Activated CD8-positive, alpha-beta memory T cell treated with anti-CD3 and anti-CD28 coated beads for 4 hours (primary cell): ENCODE data around the gene CLCN6.
"Not testable (repeated sequence)": the region's sequence is repeated elsewhere in the genome, so short reads cannot be mapped to it uniquely, and the experiment has no call there.

Experiments used
- DNase-seq, 2 donors: peaks; one replicate each; pipeline ENCODE4 v3.0.0-alpha.2; 2020; ENCODE audit warnings: low read depth in 2 of 2

Gene CLCN6

GRCh38 chr1:11794446-11795237 is 11.3 kb upstream of the CLCN6 start:
- DNase-seq, result no peak

- DNase-seq, result no peak
Measured at GRCh38 chr1:11795238-11795890, 10.6 kb upstream of the CLCN6 start.

GRCh38 chr1:11796036-11796828 is 9.8 kb upstream of the CLCN6 start:
- no peak for DNase-seq

GRCh38 chr1:11797525-11798216 is 8.3 kb upstream of the CLCN6 start:
- DNase-seq, result no peak

- no peak for DNase-seq
Measured at GRCh38 chr1:11799099-11799498, 6.9 kb upstream of the CLCN6 start.

- no peak for DNase-seq
Measured at GRCh38 chr1:11799896-11800295, 6.1 kb upstream of the CLCN6 start.

- DNase-seq, result no peak
Measured at GRCh38 chr1:11800391-11800755, 5.6 kb upstream of the CLCN6 start.

GRCh38 chr1:11800756-11801433 is 5.1 kb upstream of the CLCN6 start:
- DNase-seq, result no peak

- no peak for DNase-seq
Measured at GRCh38 chr1:11802616-11802972, 3.4 kb upstream of the CLCN6 start.

GRCh38 chr1:11802973-11803885 is 2.8 kb upstream of the CLCN6 start:
- DNase-seq, result peak; percentile 39 to 46

- DNase-seq, result not testable (repeated sequence)
Measured at GRCh38 chr1:11803924-11804665, 1.9 kb upstream of the CLCN6 start.

GRCh38 chr1:11804666-11805421 is 1.1 kb upstream of the CLCN6 start:
- no peak for DNase-seq

- DNase-seq, result no peak
Measured at GRCh38 chr1:11806307-11806936, 431 bp downstream of the CLCN6 start.

GRCh38 chr1:11807133-11807532 is 1.1 kb downstream of the CLCN6 start:
- no peak for DNase-seq

- no peak for DNase-seq
Measured at GRCh38 chr1:11813021-11813420, 7.0 kb downstream of the CLCN6 start.

- no peak for DNase-seq
Measured at GRCh38 chr1:11817192-11817591, 11.2 kb downstream of the CLCN6 start.

- DNase-seq, result no peak
Measured at GRCh38 chr1:11822091-11822490, 16.1 kb downstream of the CLCN6 start.

- no peak for DNase-seq
Measured at GRCh38 chr1:11823366-11824137, 17.6 kb downstream of the CLCN6 start.
